Stimulated activated CD8-positive, alpha-beta memory T cell treated with anti-CD3 and anti-CD28 coated beads, Interleukin-12 subunit alpha, Interleukin-12 subunit beta, amount 100 ng/mL, for 24 hours (primary cell): ENCODE measurements around the gene BMPR1B.

Experiments
- DNase-seq: peaks from one replicate; pipeline ENCODE4 v3.0.0-alpha.2; 2020; ENCODE audit errors: extremely low read depth

Gene BMPR1B

GRCh38 chr4:94960708-94961107 is 203.0 kb downstream of the BMPR1B start:
- DNase-seq, result no peak

- DNase-seq, result no peak
Observed at GRCh38 chr4:94961420-94961819, 203.7 kb downstream of the BMPR1B start.

GRCh38 chr4:94962484-94962883 is 204.7 kb downstream of the BMPR1B start:
- DNase-seq, result no peak

DNA sequence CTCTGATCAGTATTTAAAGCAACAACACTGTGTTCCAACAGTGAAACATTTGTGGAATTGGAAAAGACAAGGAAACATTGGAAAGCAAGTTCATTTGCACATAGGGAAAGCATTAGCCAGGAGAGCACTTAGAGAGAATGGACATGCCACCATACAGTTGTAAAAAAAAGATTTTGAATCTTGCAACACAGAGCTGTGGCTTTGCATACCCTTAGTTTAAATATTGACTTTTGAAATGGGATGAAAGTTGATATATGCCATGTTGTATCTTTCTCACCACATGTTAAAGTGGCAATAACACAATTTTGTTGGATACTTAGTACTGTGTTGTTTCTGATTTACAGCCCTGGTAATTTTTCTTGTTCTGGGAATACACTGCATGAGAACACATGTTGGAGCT is 208.1 kb downstream of the BMPR1B start:
- no peak for DNase-seq

GRCh38 chr4:94968493-94968892 is 210.7 kb downstream of the BMPR1B start:
- no peak for DNase-seq

DNA sequence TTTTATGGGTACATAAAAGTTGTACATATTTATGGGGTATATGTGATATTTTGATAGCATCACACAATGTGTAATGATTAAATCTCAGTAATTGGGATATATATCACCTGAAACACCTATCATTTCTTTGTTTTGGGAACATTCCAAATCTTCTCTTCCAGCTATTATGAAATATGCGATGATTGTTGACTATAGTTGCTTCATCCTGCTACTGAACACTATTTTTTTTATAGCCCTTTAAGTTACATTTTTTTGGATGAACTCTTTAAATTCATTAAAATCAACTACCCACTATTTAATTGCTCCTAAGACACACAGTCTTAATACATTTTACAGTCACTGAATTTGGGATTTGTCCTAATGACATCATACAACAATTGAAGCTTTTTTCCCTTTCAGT is 212.9 kb downstream of the BMPR1B start:
- no peak for DNase-seq

GRCh38 chr4:94974773-94975172 is 217.0 kb downstream of the BMPR1B start:
- DNase-seq, result no peak

- no peak for DNase-seq
Observed at GRCh38 chr4:94976371-94977011, 218.7 kb downstream of the BMPR1B start.

- DNase-seq, result no peak
Observed at GRCh38 chr4:94978904-94979303, 221.1 kb downstream of the BMPR1B start.

DNA sequence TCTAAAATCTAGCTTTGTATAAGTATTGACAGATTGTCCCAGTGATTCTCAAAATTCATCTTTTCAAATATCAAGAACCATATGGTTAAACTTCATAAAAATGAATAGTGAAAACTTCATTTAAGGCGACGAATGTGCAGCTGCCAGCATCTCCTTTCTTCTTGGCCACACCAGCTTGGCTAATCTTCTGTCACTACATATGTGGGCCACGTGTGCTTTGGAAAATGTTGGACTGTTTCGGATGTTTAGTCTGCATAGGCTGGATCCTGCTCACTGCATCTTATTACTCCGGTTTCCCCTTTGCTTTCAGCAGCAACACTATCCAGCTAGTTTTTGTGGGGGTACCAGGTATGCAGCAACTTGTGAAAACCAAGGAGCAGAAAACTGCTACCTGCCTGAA is 221.9 kb downstream of the BMPR1B start:
- no peak for DNase-seq

DNA sequence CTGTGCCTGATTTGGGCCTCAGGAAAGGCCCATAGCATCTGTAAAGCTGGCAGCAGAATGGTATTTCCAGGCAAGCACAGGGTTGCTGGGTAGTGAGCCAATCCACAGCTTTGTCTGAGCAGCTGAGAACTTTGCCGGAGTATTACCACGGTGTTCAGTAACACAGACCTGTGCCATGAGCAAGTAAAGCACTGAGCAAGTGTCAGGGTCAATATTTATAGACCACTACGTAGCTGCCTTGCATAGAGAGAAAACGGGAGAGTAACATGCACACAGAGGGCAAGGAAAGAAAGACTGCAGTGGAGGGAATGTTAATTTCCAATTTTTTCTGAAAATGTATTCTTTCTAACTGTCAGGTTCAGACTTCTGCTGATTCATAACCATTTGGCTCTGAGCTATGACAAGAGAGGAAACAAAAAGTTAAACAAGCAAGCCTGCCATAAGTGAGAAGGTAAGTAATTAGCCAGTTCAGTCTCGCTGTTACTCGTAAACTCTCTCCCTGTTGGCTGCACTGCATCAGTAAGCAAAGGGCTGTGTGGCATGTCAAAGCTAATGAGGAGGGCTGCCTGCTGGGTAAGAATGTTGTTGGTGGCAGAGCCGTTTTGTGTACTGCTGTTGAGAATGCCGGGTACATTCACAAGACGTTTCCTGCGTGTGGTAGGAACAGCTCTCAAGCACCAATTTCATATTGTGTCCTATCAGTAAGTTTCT is 238.1 kb downstream of the BMPR1B start:
- no peak for DNase-seq

- no peak for DNase-seq
Observed at GRCh38 chr4:95000076-95000648, 242.4 kb downstream of the BMPR1B start.

DNA sequence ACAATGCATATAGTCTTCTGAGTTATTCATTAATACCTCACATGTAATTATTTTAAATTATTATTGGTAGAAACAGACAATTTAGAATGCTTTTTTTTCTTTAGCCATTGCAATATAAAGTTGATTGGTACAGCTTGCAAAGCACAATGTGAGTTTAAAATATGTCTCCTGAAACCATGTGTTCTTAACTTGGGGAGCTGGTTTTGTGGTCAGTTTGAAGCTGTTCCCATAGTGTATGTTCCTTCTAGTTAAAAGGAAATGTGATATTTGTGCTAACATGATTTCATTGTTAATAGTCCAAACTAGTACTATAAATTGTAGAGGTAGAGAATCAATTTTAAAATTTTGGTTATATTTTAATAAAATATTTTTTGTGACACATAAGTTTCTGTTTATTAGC is 247.2 kb downstream of the BMPR1B start:
- no peak for DNase-seq

- DNase-seq, result no peak
Observed at GRCh38 chr4:95007998-95008397, 250.2 kb downstream of the BMPR1B start.

GRCh38 chr4:95013236-95013635 is 255.5 kb downstream of the BMPR1B start:
- no peak for DNase-seq

- no peak for DNase-seq
Observed at GRCh38 chr4:95014068-95014467, 256.3 kb downstream of the BMPR1B start.

- no peak for DNase-seq
Observed at GRCh38 chr4:95017305-95018064, 259.7 kb downstream of the BMPR1B start.

DNA sequence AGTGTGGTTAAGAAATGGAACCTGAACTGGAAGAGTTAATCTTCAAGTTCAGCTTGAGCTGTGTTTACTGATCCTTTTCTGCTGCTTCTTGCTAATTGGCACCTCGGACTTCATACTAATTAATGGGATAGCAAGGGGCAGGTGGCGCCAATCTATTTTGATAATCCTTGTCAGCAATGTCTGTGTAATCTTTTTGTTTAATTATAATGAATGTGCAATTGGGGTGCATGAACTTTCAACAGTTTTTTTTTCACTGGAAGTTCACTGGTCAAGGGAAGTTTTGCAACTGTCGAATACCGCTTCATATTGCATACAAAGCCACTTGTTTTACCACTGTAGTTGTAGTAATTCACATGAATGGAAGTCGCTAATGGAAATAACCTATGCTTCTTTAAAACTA is 261.0 kb downstream of the BMPR1B start:
- no peak for DNase-seq

DNA sequence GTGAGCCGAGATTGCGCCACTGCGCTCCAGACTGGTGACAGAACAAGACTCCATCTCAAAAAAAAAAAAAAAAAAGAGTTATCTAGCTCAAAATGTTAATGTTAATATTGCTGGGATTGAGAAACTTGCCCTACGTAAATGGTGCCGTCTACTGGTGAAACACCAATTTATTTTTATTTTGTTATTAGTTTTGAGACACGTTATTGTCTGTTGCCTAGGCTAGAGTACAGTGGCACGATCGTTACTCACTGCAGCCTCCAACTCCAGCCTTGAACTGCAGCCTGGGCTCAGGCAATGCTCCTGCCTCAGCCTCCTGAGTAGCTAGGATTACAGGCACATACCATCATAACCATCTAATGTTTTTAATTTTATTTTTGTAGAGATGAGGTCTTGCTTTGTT is 262.8 kb downstream of the BMPR1B start:
- DNase-seq, result no peak

DNA sequence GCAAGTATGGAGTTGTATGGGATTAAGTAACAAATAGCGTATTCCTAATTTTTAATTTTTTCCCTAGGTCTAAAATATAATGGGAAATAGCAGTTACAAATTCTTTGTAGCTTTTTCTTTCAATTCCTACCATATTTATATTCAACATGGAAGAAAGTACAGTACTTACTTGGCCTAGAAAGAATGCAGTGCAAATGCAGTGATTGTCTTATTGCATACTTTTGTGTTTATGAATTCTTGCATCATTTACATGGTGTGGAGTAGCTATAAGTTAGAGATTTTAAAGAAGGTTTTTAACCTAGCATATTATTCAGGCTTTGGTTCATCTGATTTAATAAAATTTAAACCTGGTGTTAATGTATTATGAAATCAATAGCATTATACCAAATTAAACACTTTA is 263.3 kb downstream of the BMPR1B start:
- no peak for DNase-seq

- DNase-seq, result no peak
Observed at GRCh38 chr4:95023110-95023509, 265.4 kb downstream of the BMPR1B start.

DNA sequence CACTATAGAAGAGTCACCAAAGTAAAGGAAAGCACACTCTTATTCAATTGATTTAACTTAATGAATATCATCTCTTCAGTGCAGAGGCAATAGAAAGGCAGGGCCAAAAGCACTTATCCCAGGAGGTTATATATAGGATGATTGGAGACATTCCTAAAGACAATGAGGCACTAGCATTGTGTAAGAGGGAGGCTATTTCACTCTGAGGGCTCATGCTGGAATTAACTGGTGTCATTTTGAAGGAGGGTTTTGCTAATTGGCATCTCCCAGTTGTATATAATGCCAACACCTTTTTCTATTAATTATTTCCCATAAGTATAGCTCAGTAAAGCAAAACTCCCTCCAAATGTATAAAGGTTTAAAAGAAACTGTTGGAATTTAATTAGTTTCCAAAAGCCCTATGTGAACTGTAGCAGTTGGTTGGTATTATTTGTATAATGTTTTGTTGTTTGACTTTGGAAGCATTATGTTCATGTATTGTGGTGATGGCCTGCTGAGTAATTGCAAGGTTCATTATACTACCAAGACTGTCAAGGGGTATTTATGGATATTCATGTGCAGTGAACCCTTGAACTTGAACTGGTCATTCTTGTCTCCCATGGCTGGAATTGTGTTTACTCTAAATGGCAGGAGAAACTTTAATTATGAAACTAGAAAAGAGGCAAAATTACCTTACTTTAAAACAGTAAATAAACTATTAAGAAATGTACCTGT is 270.3 kb downstream of the BMPR1B start:
- no peak for DNase-seq
